ENCODE data around the gene RRBP1.

- TF ChIP-seq, protein P1, sequence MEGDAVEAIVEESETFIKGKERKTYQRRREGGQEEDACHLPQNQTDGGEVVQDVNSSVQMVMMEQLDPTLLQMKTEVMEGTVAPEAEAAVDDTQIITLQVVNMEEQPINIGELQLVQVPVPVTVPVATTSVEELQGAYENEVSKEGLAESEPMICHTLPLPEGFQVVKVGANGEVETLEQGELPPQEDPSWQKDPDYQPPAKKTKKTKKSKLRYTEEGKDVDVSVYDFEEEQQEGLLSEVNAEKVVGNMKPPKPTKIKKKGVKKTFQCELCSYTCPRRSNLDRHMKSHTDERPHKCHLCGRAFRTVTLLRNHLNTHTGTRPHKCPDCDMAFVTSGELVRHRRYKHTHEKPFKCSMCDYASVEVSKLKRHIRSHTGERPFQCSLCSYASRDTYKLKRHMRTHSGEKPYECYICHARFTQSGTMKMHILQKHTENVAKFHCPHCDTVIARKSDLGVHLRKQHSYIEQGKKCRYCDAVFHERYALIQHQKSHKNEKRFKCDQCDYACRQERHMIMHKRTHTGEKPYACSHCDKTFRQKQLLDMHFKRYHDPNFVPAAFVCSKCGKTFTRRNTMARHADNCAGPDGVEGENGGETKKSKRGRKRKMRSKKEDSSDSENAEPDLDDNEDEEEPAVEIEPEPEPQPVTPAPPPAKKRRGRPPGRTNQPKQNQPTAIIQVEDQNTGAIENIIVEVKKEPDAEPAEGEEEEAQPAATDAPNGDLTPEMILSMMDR (IDR thresholded peaks at IDR 0.05) = no peak
- no peak for TF ChIP-seq POLR2A (IDR thresholded peaks at IDR 0.05)
These were observed 51.8 kb downstream of the RRBP1 start for GRCh38 chr20:17630151-17630805.

Measured in body of pancreas (tissue), 4 donors.